HPDE6-E6E7 (cell line): Measurements from ENCODE around the gene TNFSF11.

Source experiments
- DNase-seq: peaks from one replicate; pipeline ENCODE4 v3.0.0; 2011; ENCODE audit warnings: missing footprints; ENCODE audit errors: extremely low spot score

Gene TNFSF11

GRCh38 chr13:42611086-42611779 is 37.3 kb downstream of the TNFSF11 start:
- no peak for DNase-seq

GRCh38 chr13:42612021-42612765 is 38.2 kb downstream of the TNFSF11 start:
- no peak for DNase-seq

GRCh38 chr13:42614436-42615035 is 40.6 kb downstream of the TNFSF11 start:
- no peak for DNase-seq

GRCh38 chr13:42615691-42616090 is 41.7 kb downstream of the TNFSF11 start:
- no peak for DNase-seq

- no peak for DNase-seq
Observed at GRCh38 chr13:42617221-42617620, 43.3 kb downstream of the TNFSF11 start.

GRCh38 chr13:42623916-42624315 is 50.0 kb downstream of the TNFSF11 start:
- no peak for DNase-seq

- no peak for DNase-seq
Observed at GRCh38 chr13:42625611-42626010, 51.7 kb downstream of the TNFSF11 start.

GRCh38 chr13:42626176-42626860 is 52.4 kb downstream of the TNFSF11 start:
- DNase-seq, result peak; percentile 3

GRCh38 chr13:42628666-42629065 is 54.7 kb downstream of the TNFSF11 start:
- DNase-seq, result no peak

GRCh38 chr13:42631181-42631580 is 57.2 kb downstream of the TNFSF11 start:
- DNase-seq, result no peak

GRCh38 chr13:42633495-42633894 is 59.5 kb downstream of the TNFSF11 start:
- no peak for DNase-seq

GRCh38 chr13:42638101-42638500 is 64.1 kb downstream of the TNFSF11 start:
- DNase-seq, result no peak

GRCh38 chr13:42638886-42639285 is 64.9 kb downstream of the TNFSF11 start:
- DNase-seq, result no peak

- DNase-seq, result no peak
Observed at GRCh38 chr13:42643076-42643475, 69.1 kb downstream of the TNFSF11 start.

- DNase-seq, result no peak
Observed at GRCh38 chr13:42644841-42645240, 70.9 kb downstream of the TNFSF11 start.

GRCh38 chr13:42645717-42646116 is 71.8 kb downstream of the TNFSF11 start:
- no peak for DNase-seq

GRCh38 chr13:42649141-42649540 is 75.2 kb downstream of the TNFSF11 start:
- DNase-seq, result no peak

- DNase-seq, result no peak
Observed at GRCh38 chr13:42649831-42650230, 75.9 kb downstream of the TNFSF11 start.

GRCh38 chr13:42650506-42650905 is 76.6 kb downstream of the TNFSF11 start:
- no peak for DNase-seq

GRCh38 chr13:42651936-42652641 is 78.1 kb downstream of the TNFSF11 start:
- no peak for DNase-seq

- no peak for DNase-seq
Observed at GRCh38 chr13:42652642-42653415, 78.9 kb downstream of the TNFSF11 start.
